IMR-90 (cell line): ENCODE data around the gene NAA30. TPM values are rescaled to one million over a fixed set of nuclear protein-coding genes. Genes with fewer than 3 reads are reported as not detected.

Source experiments
- ATAC-seq: fragments of 200-7000 bp; cut with Tn5 transposase; 2 replicates; pipeline ENCODE4 v1.9.1; 2020; ENCODE audit warnings: low read depth, mild to moderate bottlenecking, moderate library complexity
- BruUV-seq: library from RNA; stranded (reverse); fragments of 400-500 nt; replicated peaks from 2 replicates; lab custom pipeline; 2021; lab: Mats Ljungman, UMichigan
- CTCF ChIA-PET: fragments of 300-600 bp; formaldehyde crosslinking; extraction: SDS; loops from one replicate; lab custom pipeline; 2021; ENCODE audit warnings: antibody characterized with exemption; lab: Yijun Ruan, JAX
- POLR2A ChIA-PET: fragments of 300-600 bp; sonication (Branson Sonifier 250); formaldehyde crosslinking; loops from one replicate; lab custom pipeline; 2022; ENCODE audit warnings: antibody characterized with exemption; ENCODE audit not compliant: unreplicated experiment; lab: Charles Lee
- DNase-seq: peaks from one replicate; pipeline ENCODE4 v3.0.0; 2013
- H2AFZ ChIP-seq: replicated peaks from 2 replicates; pipeline ENCODE3; 2013; ENCODE audit warnings: low read length, mild to moderate bottlenecking; ENCODE audit not compliant: poor library complexity
- H2AK5ac ChIP-seq: 2 replicates; pipeline ENCODE4 v1.6.1; 2013; ENCODE audit warnings: low read depth, low read length, inconsistent platforms
- H2AK9ac ChIP-seq: replicated peaks from 2 replicates; pipeline ENCODE3; 2013; ENCODE audit warnings: mild to moderate bottlenecking, low read depth, low read length, moderate library complexity; ENCODE audit not compliant: poor library complexity
- H2BK120ac ChIP-seq: 2 replicates; pipeline ENCODE4 v1.6.1; 2013; ENCODE audit warnings: low read depth, low read length, inconsistent platforms
- H2BK15ac ChIP-seq: 3 replicates; pipeline ENCODE4 v1.6.1; 2013; ENCODE audit warnings: low read depth, low read length, inconsistent platforms
- H2BK20ac ChIP-seq: 2 replicates; pipeline ENCODE4 v1.6.1; 2013; ENCODE audit warnings: low read depth, mild to moderate bottlenecking, inconsistent platforms, low read length, moderate library complexity
- H2BK5ac ChIP-seq: 2 replicates; pipeline ENCODE4 v1.6.1; 2013; ENCODE audit warnings: mild to moderate bottlenecking, low read depth, low read length, inconsistent platforms; ENCODE audit not compliant: poor library complexity, severe bottlenecking
- H3K14ac ChIP-seq: replicated peaks from 2 replicates; pipeline ENCODE4 v1.6.1; 2013; ENCODE audit warnings: low read depth, low read length, inconsistent platforms
- H3K18ac ChIP-seq: 2 replicates; pipeline ENCODE4 v1.6.1; 2013; ENCODE audit warnings: low read depth, low read length, control low read depth
- H3K23ac ChIP-seq: 2 replicates; pipeline ENCODE4 v1.6.1; 2013; ENCODE audit warnings: low read depth, low read length, inconsistent platforms
- H3K27ac ChIP-seq: 2 replicates; pipeline ENCODE4 v1.5.1; 2013; ENCODE audit warnings: mild to moderate bottlenecking, control low read depth, low read length; ENCODE audit not compliant: insufficient read depth
- H3K27me3 ChIP-seq: 2 replicates; pipeline ENCODE4 v1.6.1; 2013; ENCODE audit warnings: low read length; ENCODE audit not compliant: control insufficient read depth, insufficient read depth
- H3K36me3 ChIP-seq: 2 replicates; pipeline ENCODE4 v1.6.1; 2013; ENCODE audit warnings: low read length, mixed read lengths; ENCODE audit not compliant: control insufficient read depth, insufficient read depth
- H3K4ac ChIP-seq: 2 replicates; pipeline ENCODE4 v1.6.1; 2013; ENCODE audit warnings: low read depth, low read length, inconsistent platforms
- H3K4me1 ChIP-seq: 2 replicates; pipeline ENCODE4 v1.6.1; 2013; ENCODE audit warnings: low read length, mixed read lengths; ENCODE audit not compliant: control insufficient read depth, insufficient read depth
- H3K4me2 ChIP-seq: 2 replicates; pipeline ENCODE4 v1.6.1; 2013; ENCODE audit warnings: low read depth, mild to moderate bottlenecking, control low read depth, low read length, moderate library complexity
- H3K4me3 ChIP-seq: 2 replicates; pipeline ENCODE4 v1.5.1; 2013; ENCODE audit warnings: low read depth, mild to moderate bottlenecking, control low read depth, low read length, moderate library complexity; ENCODE audit not compliant: insufficient read depth
- H3K56ac ChIP-seq: 2 replicates; pipeline ENCODE4 v1.6.1; 2013; ENCODE audit warnings: low read length, inconsistent platforms; ENCODE audit not compliant: insufficient read depth; ENCODE audit errors: extremely low read depth
- H3K79me1 ChIP-seq, 2 experiments: 2 replicates each; pipeline ENCODE4 v1.6.1; 2013; ENCODE audit warnings: low read length in 2 of 2, inconsistent platforms in 1 of 2, low read depth in 1 of 2
- H3K9ac ChIP-seq: 2 replicates; pipeline ENCODE4 v1.6.1; 2013; ENCODE audit warnings: low read depth, low read length, control low read depth
- H3K9me1 ChIP-seq: 2 replicates; pipeline ENCODE4 v1.6.1; 2013; ENCODE audit warnings: low read length, inconsistent platforms; ENCODE audit not compliant: insufficient read depth
- H3K9me3 ChIP-seq: 2 replicates; pipeline ENCODE4 v1.6.1; 2013; ENCODE audit warnings: low read length; ENCODE audit not compliant: control insufficient read depth, insufficient read depth
- H4K20me1 ChIP-seq: 2 replicates; pipeline ENCODE4 v1.6.1; 2013; ENCODE audit warnings: low read length, inconsistent platforms; ENCODE audit not compliant: insufficient read depth
- H4K5ac ChIP-seq: 2 replicates; pipeline ENCODE4 v1.6.1; 2013; ENCODE audit warnings: mild to moderate bottlenecking, low read depth, low read length, control low read depth
- H4K8ac ChIP-seq, 2 experiments: 2 replicates each; pipeline ENCODE4 v1.6.1; 2013; ENCODE audit warnings: low read depth in 2 of 2, low read length in 2 of 2, control low read depth in 1 of 2, inconsistent platforms in 1 of 2
- H4K91ac ChIP-seq: 2 replicates; pipeline ENCODE4 v1.6.1; 2013; ENCODE audit warnings: low read depth, low read length, inconsistent platforms; ENCODE audit not compliant: insufficient read depth
- CEBPB ChIP-seq: IDR thresholded peaks from 2 replicates; pipeline ENCODE4 v1.6.1; 2012; ENCODE audit warnings: low read depth, low read length, improper control_type of control experiment
- CHD1 ChIP-seq: IDR thresholded peaks from 2 replicates; pipeline ENCODE4 v1.6.1; 2012; ENCODE audit warnings: low read depth, low read length, improper control_type of control experiment
- MAFK ChIP-seq: IDR thresholded peaks from 2 replicates; pipeline ENCODE4 v1.6.1; 2012; ENCODE audit warnings: low read depth, low read length, improper control_type of control experiment
- MAZ ChIP-seq: IDR thresholded peaks from 2 replicates; pipeline ENCODE4 v1.6.1; 2012; ENCODE audit warnings: low read depth, mild to moderate bottlenecking, low read length, improper control_type of control experiment, moderate library complexity, borderline replicate concordance
- NFE2L2 ChIP-seq: fragments of 150-350 bp; IDR thresholded peaks from 2 replicates; pipeline ENCODE4 v1.6.1; 2016; ENCODE audit warnings: low read depth, mild to moderate bottlenecking, low read length
- POLR2A ChIP-seq: IDR thresholded peaks from 2 replicates; pipeline ENCODE4 v1.6.1; 2012; ENCODE audit warnings: mild to moderate bottlenecking, low read depth, low read length
- RAD21 ChIP-seq: IDR thresholded peaks from 2 replicates; pipeline ENCODE4 v1.6.1; 2012; ENCODE audit warnings: low read length, improper control_type of control experiment
- RCOR1 ChIP-seq: IDR thresholded peaks from 2 replicates; pipeline ENCODE4 v1.6.1; 2012; ENCODE audit warnings: mild to moderate bottlenecking, low read length, improper control_type of control experiment; ENCODE audit not compliant: insufficient replicate concordance
- RFX5 ChIP-seq: IDR thresholded peaks from 2 replicates; pipeline ENCODE4 v1.8.0; 2012; ENCODE audit warnings: low read depth, mild to moderate bottlenecking, low read length, moderate library complexity
- WGBS, 2 experiments: methylation state at CpG; one replicate each; pipeline versions ENCODE4 v1.1.5 to v1.1.7; 2013; ENCODE audit warnings: missing lambda C conversion rate in 2 of 2; ENCODE audit not compliant: insufficient read length in 1 of 2; ENCODE audit errors: extremely low coverage in 2 of 2; 5-methylcytosine and 5-hydroxymethylcytosine counted together
- dilution Hi-C: fragments of 300-500 bp; cut with HindIII; formaldehyde crosslinking; loops from one replicate; pipeline ENCODE4 v1.14.3; 2018; ENCODE audit warnings: low sequenced_read_pairs; ENCODE audit not compliant: unreplicated experiment
- in situ Hi-C: fragments of 300-500 bp; cut with MboI; formaldehyde crosslinking; loops from 3 replicates; pipeline ENCODE4 v1.14.3; 2019; ENCODE audit warnings: low sequenced_read_pairs, inconsistent platforms, mixed read lengths
- intact Hi-C: fragments of 100-400 bp; cut with micrococcal nuclease; formaldehyde crosslinking; loops from 2 replicates; pipeline ENCODE4 v1.10.0; 2022
- polyA plus RNA-seq, 3 experiments: library from polyadenylated mRNA; depleted of rRNA; stranded (reverse); fragments of >200 nt; gene quantifications; 2 replicates each; pipeline ENCODE4 v1.2.3, GENCODE V29; 2012; ENCODE audit warnings: low replicate concordance in 1 of 3
- total RNA-seq: library from RNA; depleted of rRNA; stranded (reverse); fragments of >200 nt; gene quantifications from 2 replicates; pipeline ENCODE4 v1.2.3, GENCODE V29; 2012
- TF ChIP-seq, protein P1 (sequence below): fragments of 150-350 bp; IDR thresholded peaks from 2 replicates; pipeline ENCODE4 v1.6.1; 2016; ENCODE audit warnings: low read depth, mild to moderate bottlenecking, low read length, moderate library complexity, borderline replicate concordance
- TF ChIP-seq, protein P2 (sequence below): conservative IDR thresholded peaks from 2 replicates; pipeline ENCODE4 v1.5.1; 2012; ENCODE audit warnings: mild to moderate bottlenecking, low read depth, low read length, improper control_type of control experiment

NAA30 gene
- total and polyA plus RNA-seq, 2 of the 4 experiments (the other 2 are of a cell fraction): 5.8 to 24.4 TPM

DNA sequence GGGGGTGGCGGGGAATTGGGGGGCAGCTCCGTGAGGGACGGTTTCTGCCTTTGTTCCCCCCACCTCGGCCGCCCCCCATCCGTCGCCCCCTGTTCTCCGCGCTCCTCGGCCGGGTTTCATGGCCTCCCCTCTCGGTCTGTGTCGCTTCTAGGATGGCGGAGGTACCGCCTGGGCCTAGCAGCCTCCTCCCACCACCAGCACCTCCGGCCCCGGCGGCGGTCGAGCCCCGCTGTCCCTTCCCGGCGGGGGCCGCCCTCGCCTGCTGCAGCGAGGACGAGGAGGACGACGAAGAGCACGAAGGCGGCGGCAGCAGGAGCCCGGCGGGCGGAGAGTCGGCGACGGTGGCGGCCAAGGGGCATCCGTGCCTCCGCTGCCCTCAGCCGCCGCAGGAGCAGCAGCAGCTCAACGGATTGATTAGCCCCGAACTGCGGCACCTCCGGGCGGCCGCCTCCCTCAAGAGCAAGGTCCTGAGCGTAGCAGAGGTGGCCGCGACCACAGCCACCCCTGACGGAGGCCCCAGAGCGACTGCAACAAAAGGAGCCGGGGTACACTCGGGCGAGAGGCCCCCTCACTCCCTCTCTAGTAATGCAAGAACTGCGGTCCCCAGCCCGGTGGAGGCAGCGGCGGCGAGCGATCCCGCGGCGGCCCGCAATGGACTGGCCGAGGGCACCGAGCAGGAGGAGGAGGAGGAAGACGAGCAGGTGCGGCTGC is 575 bp downstream of the NAA30 start:
- Histone ChIP-seq H3K4me3 (peak overlapping the region; percentile 60), H3K9me1 (0 out of 2 replicates have a peak, but pooled peaks cover 5% of the 10 kb centered on the region), H2BK120ac (no peak overlapping the region), H3K36me3 (no peaks in the 10 kb centered on the region), H2BK5ac (peak overlapping the region; percentile 60), H3K14ac (peak overlapping the region; percentile 38; the same call in 1 of the 2 replicates), H3K9me3 (no peaks in the 10 kb centered on the region), H3K4me1 (peaks cover 3% of the 10 kb centered on the region), H4K91ac (no peak overlapping the region), H4K5ac (no peak overlapping the region), H3K56ac (no peak overlapping the region), H3K9ac (peak overlapping the region; percentile 71), H3K27ac (peak overlapping the region; percentile 70), H3K23ac (peak overlapping the region; percentile 95), H2AFZ (peak overlapping the region; percentile 99), H2AK5ac (no peak overlapping the region), H3K79me1 (peaks cover 9 to 27% of the 10 kb centered on the region in 2 experiments), H2BK15ac (no peak overlapping the region), H2BK20ac (no peak overlapping the region), H4K20me1 (peaks cover 14% of the 10 kb centered on the region; the same call in 1 of the 2 replicates), H4K8ac (peak overlapping the region in 1 of 2 experiments; percentile 97; a peak in 1 of 4 replicates), H2AK9ac (peak overlapping the region; percentile 83), H3K18ac (no peak overlapping the region), H3K4me2 (peak overlapping the region; percentile 97), H3K27me3 (no peaks in the 10 kb centered on the region), H3K4ac (peak overlapping the region; percentile 65; the same call in 1 of the 2 replicates)
- BruUV-seq: TSS peak; percentile 66
- TF ChIP-seq MAFK (no peak), RAD21 (no peak), NFE2L2 (no peak), MAZ (no peak), CEBPB (no peak), CHD1 (no peak), POLR2A (no peak), RFX5 (no peak), RCOR1 (no peak)
- TF ChIP-seq, protein P1, sequence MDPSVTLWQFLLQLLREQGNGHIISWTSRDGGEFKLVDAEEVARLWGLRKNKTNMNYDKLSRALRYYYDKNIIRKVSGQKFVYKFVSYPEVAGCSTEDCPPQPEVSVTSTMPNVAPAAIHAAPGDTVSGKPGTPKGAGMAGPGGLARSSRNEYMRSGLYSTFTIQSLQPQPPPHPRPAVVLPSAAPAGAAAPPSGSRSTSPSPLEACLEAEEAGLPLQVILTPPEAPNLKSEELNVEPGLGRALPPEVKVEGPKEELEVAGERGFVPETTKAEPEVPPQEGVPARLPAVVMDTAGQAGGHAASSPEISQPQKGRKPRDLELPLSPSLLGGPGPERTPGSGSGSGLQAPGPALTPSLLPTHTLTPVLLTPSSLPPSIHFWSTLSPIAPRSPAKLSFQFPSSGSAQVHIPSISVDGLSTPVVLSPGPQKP: no peak
- TF ChIP-seq, protein P2, sequence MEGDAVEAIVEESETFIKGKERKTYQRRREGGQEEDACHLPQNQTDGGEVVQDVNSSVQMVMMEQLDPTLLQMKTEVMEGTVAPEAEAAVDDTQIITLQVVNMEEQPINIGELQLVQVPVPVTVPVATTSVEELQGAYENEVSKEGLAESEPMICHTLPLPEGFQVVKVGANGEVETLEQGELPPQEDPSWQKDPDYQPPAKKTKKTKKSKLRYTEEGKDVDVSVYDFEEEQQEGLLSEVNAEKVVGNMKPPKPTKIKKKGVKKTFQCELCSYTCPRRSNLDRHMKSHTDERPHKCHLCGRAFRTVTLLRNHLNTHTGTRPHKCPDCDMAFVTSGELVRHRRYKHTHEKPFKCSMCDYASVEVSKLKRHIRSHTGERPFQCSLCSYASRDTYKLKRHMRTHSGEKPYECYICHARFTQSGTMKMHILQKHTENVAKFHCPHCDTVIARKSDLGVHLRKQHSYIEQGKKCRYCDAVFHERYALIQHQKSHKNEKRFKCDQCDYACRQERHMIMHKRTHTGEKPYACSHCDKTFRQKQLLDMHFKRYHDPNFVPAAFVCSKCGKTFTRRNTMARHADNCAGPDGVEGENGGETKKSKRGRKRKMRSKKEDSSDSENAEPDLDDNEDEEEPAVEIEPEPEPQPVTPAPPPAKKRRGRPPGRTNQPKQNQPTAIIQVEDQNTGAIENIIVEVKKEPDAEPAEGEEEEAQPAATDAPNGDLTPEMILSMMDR: no peak
- peak; percentile 14 for DNase-seq
- in situ Hi-C loops (no loop called here), intact Hi-C loops (no loop called here), dilution Hi-C loops (no loop called here)
- WGBS, 2 experiments: 0% methylated on average over 21 of the region's 71 CpGs; no CpG with 5 or more reads in 1 of the 2 experiments
- POLR2A ChIA-PET: interaction anchor here (0.8 kb wide), 1 partner anchor 1638 kb away, joined by 3 read pairs; no protein-coding TSS in a partner anchor
- peak; percentile 63 for ATAC-seq
- CTCF ChIA-PET: no interaction called here
